LoVo (cell line): ENCODE results near the gene LIPC.

Source experiments
- DNase-seq: peaks from one replicate; pipeline ENCODE4 v3.0.0-alpha.2; 2016; ENCODE audit warnings: low spot score

LIPC gene

DNA sequence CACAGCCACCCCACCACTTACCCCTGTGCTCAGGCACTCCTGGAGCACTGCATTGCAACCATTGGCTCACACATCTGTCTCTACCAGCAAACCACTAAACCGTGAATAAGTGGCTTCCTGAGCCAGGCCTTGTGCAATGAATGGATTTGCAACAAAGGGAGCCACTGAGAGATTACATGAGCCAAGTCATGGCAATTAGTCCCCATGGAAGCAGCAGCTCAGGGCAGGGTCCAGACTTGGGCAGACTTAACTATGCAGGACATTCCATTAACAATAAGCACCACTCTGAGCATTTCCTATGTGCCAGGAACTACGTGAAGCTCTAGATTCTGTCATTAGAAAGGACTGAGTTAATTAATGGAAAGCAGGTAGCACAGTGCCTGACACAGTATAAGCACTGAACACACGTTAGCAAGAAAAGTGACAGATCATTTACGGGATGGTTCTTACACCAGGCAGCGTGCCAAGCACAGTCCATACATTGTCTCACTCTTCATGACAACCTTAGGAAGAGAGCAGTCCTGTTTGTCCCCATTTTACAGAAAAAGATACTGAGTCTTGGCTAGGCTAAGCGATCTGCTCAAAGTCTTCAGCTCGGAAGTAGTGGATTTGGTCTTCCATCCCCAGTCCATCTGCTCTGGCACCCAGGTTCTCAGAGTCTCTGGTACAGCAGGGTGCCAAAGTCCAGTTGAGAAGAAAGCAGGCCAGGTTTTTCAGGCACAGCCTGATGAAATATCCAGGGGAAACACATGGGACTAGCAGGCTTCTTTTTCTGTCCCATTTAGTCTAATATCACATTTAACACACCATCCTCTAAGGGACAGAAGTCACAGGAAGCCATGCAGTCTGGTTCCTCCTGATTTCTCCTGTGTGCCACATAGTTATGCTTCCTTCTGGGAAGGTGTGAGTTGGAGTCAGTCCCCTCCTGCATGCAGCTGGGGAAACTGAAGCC lies 44.1 kb downstream of the LIPC start:
- DNase-seq: peak; percentile 20

DNA sequence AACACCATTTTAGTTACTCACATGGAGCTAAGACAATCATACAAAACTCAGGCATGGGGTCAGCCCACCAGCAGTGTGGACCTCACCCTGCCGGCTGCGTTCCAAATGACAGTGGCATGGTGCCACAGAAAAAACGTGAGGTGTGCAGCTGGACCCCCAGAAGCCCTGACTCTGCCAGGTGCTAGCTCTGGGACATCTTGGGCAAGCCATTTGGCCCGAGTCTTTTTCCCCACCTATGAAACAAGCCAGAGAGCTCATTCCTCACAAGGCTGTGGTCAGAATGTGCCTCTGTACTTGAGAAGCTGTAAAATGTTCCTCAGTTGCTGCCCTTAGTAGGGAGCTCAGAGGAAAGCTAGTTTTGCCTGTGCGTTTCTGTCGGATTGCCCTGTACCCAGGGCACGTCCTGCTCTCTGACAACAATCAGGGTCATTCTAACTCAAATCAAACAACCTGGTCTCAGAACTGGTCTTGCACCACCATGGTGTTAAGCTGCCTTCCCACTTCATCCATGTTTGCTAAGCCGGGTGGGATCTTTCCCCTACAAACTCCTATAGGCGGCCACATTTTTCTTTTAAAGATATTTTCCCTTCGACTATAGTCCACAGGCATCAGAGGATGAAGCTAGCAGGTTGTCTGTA lies 44.9 kb downstream of the LIPC start:
- DNase-seq: no peak

DNA sequence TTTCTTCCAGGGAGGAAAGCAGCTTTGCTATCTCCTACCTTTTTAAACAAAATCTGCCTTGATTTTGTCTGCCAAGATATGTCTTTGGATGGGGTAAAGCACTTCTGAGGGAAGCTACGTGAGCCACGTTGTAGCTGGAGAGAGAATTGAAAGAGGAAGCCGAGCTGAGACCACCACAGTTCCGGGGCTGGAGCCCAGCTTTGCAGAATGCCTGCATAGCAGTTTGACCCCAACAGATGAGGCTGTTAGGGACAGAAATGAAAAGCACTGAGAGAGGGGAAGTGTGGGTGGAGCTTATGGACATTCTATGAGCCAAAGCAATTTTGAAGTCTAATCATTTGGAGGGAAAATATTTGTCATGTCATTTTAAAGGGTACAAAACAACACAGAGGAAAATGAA lies 45.4 kb downstream of the LIPC start:
- no peak for DNase-seq

DNA sequence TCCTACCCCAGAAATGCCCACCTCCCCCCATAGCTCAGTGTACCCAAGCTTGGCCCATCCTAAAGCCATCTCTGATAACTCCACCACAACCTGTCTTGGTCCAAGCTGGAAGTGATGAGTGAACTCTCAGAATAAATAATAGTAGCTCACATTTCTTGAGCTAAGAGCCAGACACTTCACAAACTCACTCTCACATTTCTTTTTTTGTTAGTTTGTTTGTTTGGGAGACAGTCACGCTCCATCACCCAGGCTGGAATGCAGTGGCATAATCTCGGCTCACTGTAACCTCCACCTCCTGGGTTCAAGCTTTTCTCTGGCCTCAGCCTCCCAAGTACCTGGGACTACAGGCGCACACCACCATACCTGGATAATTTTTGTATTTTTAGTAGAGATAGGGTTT lies 46.2 kb downstream of the LIPC start:
- no peak for DNase-seq

DNA sequence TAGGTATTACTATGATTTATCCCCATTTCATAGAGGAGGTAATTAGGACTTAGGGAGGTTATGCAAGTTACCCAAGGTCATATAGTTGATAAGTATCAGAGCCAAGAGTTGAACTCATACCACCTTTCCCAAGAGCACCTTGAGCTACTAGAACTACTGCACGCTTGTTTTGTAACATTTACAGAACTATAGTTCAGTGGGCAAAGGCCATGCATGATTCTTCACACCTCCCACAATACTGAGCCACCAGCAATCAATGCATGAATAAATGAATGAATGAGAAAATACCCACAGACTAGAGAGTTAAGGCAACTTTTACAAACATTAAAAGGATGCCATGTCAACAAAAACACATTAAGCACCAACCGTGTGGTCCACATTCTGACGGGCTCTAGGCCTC lies 46.8 kb downstream of the LIPC start:
- DNase-seq: no peak

DNA sequence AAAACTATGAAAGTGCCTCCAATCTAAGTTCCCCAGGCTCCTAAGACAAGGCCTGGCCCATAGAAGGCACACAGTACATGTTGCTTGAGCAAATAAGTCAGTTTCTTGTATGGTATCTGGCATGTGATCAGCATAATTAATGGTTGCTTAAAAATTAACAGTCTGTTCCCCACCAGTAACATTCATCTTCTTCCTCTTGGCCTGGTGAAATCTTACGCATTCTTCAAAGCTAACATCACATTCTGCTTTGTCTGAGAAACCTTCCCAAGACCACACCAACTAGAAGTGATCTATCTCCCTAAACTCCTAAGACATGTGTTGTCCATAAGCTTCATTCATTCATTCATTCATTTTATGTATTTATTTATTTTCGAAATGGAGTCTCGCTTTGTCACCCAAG lies 48.1 kb downstream of the LIPC start:
- DNase-seq: no peak

DNA sequence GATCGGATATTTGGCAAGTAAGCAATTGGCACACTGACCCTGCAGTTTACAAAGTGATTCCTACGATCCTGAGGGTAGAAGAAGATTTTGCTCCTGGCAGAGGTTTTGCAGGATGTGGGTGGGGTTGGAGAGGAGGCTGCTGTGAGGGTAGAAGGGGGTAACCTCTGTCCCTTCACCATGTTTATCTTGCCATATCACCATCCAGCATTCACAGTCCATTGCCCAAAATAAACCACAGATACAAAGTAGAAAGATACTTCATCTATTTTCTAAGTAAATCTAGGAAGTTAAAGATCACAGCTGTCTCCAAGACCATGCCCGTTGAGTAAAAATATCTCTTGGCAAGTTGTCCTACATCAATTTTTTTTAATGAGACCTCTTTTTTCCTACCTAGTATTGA lies 51.6 kb downstream of the LIPC start:
- DNase-seq: no peak

DNA sequence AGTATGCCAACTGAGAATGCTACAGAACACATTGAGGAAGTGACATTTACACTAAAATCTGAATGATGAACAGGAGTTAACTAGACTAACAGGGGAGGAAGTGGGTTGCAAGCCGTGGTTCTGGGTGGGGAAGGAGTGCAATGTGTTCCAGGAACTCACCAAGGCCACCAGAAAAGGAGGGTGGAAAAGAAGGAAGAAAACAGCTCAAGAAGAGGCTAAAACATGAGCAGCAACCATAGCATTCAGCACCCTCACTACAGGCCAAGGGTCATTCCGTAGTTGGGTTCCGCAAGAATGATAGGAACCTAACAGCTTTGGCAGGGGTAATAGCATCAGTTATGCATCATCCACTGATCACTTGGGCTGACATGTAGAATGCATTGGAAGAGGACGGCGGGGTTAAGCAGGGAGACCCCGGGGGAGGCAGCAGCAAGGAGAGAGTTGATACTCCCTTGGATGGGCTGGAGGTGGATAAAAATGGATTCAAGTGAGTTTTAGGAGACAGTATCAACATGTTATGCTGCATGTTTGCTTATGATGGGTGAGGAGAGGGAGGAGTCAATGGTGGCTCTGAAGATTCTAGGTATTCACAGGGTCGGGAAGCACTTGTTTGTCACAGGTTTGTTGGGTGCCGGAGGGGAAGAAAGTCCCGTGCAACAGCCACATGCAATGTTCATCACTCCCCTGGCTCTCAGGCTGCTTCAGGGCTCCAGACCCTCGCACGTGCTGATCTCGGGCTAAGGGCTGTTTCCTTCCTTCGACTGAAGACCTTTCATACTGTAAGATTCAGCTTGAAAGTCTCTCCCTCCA lies 53.2 kb downstream of the LIPC start:
- DNase-seq: no peak

DNA sequence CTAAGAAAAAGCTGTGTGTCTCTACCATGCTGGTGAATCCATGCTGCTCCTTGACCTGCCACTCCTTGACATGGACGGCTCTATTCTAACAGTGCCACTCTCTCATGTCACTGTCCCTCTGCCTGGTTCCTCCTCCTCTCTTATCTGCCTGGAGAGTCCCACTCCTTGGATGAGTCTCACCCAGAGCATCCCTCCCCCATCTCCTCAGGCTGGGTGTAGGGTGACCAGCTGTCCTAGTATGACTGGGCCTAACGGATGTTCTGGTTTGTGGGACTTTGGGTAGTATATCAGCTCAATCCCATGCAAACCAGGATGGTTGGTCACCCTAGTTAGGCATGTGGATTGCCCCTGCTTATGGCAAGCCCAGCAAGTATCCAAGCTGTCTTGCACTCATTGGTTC lies 54.3 kb downstream of the LIPC start:
- no peak for DNase-seq

DNA sequence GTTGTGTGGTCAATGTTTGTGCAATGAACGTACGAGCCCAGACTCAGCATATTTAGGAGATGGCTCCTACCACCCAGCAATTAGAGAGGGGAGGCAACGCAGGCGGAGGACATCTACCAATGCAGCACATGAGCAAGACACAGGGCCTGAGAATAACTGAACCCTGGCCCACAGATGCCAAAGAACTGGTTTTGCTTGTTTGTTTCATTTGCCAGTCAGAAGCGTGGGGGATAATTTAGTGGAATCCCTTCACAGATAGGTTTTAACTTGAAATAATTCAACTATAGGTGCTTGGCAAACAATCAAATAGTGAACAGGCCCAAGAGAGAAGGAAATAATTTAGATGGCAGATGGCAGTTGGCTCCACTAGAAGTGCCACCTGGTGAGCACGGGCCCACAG lies 54.8 kb downstream of the LIPC start:
- DNase-seq: no peak

DNA sequence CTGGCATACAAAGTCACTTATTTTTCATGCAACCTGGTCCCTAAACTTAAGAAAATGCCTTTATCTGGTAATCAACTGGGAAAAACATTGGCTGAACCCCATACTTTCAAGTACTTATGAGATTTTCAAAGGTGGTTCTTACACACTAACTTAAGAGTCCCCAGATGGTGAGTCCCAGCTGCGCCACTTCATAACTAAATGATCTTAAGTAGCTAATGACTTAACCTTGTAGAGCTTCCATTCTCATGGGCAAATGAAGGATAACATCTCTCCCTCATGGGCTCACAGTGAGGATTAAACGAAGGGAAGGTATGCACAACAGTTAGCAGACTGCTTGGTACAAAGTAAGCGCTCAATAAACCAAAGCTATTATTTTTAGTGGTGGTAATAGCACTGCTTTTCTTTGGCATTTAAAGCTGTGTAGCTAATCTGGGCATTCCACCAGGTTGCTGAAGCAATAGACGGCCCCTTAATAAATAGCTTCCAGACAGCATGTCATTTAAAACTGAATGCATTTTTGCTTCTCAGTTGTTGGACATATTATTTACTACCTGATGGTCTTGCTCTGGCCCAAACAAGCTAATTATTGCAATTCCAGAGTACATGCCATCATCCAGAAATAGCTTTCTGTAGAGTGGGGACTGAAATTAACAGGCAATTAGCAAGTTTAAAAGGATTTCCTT lies 55.4 kb downstream of the LIPC start:
- DNase-seq: no peak

DNA sequence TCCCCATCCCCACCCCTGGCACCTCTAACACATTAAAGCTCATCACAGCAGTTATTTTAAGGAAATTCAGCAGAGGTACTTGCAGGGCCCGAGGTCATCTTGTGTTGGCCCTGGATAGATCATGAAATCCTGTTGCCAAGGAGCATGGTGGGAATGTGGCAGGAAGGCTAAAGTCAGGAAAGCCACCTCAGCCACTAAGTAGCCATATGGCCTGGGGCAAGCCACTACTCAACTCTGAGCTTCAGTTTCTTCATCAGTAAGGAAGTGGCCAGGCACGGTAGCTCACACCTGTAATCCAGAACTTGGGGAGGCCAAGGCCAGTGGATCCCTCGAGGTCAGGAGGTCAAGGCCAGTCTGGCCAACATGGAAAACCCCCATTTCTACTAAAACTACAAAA lies 55.9 kb downstream of the LIPC start:
- no peak for DNase-seq

DNA sequence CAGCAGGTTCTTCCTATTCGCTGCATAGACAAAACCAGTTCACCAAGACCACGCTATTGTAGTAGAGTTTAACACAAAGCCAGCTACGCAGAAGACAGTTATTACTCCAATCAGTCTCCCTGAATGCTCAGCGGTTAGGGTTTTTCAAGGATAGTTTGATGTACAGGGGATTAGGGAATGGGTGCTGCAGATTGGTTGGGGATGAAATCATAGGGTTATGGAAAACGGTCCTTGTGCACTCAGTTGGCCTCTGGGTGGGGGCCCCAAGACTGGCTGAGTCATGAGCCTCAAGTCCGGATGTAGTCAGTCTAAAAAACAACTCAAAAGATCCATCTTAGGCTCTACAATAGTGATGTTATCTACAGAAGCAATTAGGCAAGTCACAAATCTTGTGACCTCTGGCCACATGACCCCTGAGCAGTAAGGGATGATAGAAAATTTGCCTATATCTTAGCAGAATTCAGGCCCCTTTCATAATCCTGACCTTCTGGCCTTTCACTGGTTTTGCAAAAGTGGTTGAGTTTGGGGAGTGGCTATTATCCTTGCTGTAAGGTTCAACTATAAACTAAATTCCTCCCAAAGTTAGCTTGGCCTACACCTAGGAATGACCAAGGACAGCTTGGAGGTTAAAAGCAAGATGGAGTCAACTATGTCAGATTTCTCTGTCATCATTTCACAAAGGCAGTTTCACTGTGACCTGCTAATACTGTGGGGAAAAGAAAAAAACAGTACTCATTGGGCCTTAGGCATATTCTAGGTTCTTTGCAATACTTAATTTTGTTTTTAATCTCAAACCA lies 57.7 kb downstream of the LIPC start:
- DNase-seq: no peak

DNA sequence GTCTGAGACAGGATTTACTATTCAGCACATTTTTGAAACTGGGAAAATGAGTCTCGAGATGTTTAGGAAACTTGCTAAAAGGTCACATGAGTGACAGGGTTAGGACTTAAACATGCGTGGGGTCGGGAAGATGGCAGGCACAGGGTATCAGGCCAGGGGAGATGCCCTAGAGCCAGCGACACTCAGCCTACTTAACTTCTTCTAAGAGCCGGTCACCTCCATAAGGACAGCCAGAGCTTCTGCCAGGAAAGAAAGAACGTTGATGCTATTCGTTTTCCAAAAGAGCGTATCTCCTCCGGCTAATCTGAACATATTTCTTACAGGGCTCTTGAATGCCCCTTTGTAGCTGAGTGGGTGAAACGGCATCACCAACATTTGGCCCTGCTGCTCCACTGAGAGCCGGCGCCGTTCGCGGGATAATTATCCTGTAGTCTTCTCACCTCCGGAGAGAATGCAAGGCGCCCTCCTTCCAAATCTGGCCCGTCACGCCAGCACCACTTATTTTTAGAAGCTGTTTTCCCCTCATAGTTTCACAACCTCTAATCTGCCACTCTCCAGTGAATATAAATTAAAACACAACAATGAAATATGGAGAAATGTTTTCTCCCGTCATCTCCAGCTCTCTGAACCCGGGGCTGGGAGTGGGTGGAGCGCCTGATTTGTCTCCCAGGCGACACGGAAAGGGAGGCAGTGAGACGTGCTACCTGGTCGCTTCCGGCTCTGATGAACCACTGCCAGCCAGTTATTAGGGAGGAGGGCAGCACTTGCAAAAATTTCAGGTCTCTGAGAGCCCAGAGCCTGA lies 58.5 kb downstream of the LIPC start:
- no peak for DNase-seq

DNA sequence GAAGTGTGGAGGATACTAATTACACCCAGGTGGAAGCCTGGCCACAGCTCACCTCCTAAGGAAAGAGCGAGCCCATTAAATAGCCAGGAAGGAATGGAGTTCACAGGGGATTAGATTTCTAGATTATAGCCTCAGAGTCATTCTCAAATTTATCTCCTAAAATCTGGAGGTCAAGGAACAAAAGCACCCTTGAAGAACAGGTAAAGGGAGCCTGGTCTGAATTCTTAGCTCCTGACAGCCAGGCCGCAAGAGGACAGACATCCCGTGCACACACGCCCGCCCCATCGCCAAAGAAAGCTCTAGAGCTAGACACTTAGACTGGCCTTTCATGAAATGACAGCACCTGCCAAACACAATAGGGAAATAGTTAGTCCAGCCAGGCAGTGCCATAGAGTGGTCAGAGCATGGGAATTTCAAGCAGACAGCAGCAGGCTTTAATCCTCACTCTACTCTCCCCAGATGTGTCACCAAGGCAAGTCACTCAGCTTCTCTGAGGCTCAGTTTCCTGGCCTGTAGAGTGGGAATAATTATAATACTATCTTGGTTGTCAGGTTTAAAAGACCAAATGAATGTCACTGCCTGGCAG lies 59.2 kb downstream of the LIPC start:
- DNase-seq: no peak

DNA sequence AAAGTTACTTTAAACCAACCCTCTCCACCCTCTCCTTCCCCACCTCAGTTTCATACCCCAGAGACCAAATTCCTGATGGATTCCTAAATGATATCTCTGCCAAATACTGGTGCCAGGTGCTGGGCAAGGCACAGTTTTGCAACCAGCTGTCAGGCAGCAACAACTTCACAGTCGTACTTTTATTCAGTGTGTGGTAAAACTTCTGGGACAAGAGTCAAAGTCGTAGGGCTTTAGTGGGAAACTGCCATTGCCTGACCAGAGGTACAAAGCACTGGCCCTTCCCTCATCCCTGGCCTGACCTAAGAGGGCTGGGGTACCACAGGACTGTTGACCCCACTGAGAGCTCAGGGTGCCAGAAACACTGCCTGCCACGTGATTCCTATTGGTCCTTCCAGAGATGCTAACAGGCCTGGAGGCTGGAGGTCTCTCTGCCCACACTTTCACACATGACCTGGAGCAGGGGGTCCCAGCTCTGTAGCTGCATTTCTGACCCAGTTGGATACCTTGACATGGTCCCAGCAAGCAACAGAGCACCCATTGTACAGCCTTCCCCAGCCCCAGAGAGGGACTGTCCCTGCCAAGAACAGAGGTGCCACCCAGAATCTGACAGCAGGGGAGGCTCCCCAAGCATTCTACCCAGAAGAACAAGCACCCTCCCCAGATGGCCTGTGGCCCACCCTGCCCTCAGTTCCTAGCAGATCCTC lies 59.9 kb downstream of the LIPC start:
- DNase-seq: no peak

DNA sequence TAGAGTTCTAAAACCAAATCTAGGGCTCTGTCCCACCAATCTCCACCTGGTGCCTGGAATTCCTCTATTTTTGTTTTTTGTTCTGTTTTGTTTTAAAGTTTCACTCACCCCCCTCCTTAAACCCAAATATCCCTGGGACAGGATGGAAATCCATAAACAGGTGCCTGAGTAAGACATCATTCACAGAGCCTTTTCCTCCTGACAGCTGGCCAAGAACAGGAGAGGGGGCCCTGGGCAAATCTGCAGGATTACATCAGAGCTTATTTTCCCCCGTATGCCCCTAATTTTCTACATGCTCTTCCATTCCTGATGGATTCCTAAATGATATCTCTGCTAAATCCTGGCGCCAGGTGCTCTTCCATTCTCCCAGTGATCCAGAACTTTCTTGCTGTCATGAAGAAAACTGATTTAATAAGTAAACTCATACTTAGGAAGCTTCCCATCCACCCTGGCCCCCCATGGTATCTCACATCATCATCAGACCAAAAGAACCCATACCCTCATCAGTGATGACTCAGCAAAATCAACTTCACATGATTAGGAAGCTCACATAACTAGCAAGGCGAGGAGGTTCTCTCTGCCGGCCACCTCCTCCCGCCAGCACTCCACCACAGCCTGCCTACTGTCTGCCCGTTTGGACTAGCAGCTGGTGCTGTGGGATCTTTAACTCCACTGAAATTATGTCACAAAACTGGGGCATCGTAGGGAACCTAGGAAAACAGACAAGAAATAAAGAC lies 61.0 kb downstream of the LIPC start:
- DNase-seq: no peak

DNA sequence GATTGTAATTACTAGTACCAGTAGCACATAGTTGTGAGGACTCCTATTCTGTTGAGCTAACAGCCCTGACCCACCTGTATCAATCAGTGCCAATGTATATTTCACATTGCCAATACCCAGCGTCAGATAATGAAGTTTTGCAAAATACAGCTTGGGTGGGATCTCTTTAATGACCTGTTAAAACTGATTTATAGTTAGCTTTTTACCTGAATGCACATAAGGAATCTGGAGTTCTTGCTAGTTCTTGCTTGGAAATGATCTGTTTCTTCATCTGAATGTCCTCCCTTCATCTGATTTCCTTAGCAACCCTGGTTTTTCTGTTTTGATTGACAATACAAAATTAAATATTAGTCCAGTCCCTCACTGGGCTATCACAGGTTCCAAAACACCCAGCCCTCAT lies 62.8 kb downstream of the LIPC start:
- no peak for DNase-seq

DNA sequence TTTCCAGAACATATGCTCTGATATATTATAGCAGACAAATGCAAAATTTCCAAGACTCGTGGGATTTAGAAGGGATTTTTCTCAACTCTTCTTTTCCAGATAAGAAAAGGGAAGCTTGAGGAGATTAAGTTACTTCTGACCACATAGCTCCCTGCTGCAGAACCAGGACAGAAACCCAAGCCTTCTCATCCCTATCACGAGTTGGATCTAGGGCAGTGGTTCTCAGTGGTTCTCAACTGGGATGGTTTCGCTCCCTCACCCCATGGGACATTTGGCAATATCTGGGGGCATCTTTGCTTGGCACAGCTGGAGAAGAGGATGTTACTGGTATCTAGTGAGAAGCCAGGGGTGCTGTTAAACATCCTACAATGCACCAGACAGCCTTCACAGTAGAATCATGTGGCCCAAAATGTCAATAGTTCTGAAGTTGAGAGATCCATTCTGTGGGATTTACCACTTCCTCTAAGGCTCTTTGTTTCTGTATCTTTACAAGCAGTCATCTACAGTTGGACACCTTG lies 64.2 kb downstream of the LIPC start:
- DNase-seq: no peak
